GM18520 (cell line): Measurements from ENCODE around the gene MROH2A.
"Not testable (repeated sequence)": the region's sequence is repeated elsewhere in the genome, so short reads cannot be mapped to it uniquely, and the experiment has no call there.

Source experiments
- ATAC-seq: cut with Tn5 transposase; IDR thresholded peaks from one replicate; pipeline ENCODE4 v1.9.1; 2021; ENCODE audit not compliant: unreplicated experiment

The MROH2A gene

GRCh38 chr2:233778030-233778429, at the start of gene MROH2A:
TSS of gene MROH2A (plus strand) at chr2:233778330. CDS start at chr2:233779359, 1,029 bp downstream.
- ATAC-seq: no peak

DNA sequence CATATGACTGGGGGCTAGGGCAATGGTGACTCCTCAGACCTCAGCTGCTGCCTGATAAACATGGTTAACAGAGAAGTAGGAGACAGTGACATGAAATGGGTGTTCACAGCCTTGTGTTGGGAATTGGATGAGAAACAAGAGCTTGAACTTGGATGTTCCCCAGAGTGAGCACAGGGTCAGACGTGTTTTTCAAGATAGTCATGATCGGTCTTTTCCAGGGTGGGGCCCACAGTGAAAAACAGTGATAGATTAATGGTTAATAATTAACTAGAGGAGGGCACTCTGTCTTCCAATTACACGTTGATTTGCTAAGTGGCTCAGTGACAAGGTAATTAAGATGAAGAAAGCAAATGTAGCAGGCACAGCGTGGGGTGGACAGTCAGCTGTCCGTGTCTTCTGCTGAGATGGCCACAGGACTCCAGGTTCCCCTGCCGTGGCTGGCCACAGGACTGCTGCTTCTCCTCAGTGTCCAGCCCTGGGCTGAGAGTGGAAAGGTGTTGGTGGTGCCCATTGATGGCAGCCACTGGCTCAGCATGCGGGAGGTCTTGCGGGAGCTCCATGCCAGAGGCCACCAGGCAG, 49.3 kb upstream of the MROH2A start, which contains the start of gene UGT1A3:
Gene UGT1A3 (plus strand): TSS at position 320 of the 579 bp plus-strand sequence. CDS start 85 bp downstream, at position 405.
- no peak for ATAC-seq

GRCh38 chr2:233736868-233737653, 41.1 kb upstream of the MROH2A start:
- not testable (repeated sequence) for ATAC-seq

GRCh38 chr2:233740870-233741269, 37.3 kb upstream of the MROH2A start:
- no peak for ATAC-seq

GRCh38 chr2:233743464-233744259, 34.5 kb upstream of the MROH2A start:
- no peak for ATAC-seq

DNA sequence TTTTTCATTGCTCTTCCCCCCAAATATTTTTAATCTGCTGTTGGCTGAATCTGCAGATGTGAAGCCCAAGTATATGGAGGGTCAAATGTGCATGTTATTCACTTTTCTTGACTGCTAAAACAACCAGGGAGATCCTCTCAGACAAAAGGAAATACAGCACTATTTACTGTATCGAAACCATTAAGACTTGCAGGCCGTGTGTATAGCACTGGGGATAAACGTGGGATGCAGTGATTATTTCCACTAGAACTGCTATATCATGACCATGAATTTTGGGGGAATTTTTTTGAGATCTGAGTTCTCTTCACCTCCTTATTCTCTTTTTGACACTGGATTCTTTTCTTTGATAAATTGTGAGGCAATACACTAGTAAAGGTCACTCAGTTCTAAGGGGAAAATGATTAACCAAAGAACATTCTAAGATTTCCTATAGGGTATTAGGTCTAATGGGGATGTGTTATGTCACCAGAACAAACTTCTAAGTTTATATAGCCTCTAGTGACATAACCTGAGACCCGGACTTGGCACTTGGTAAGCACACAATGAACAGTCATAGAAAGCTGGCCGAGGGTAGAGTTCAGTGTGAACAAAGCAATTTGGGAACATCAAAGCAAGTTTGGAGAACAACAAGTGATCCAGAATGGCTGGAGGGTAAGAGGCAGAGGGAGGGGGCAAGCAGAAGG, 32.9 kb upstream of the MROH2A start:
- no peak for ATAC-seq

- not testable (repeated sequence) for ATAC-seq
Observed at GRCh38 chr2:233745838-233746237, 32.3 kb upstream of the MROH2A start.

DNA sequence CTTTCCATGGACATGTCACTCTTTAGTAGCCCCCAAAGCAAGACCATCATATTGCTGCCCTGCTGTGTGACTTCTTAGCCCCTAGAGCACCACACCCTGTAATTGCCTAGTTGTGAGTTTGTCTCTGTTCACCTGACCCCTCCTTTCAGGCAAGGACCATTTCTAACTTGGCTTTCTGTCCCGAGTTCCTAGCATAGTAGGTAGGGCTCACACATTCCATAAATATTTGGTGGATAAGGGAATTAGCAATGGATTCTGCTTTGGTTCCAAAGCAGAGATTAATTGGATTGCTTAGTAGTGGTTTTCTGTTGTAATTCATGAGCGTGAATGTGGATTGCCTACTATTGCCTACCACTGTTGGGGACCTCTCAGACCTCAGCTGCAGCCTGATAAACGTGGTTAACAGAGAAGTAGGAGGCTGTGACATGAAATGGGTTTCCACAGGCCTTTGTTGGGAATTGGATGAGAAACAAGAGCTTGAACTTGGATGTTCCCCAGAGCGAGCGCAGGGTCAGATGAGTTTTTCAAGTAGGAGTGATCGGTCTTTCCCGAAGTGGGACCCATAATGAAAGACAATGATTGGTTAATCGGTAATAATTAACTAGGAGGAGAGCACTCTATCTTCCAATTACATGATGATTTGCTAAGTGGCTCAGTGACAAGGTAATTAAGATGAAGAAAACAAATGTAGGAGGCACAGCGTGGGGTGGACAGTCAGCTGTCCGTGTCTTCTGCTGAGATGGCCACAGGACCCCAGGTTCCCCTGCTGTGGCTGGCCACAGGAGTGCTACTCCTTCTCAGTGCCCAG, 31.5 kb upstream of the MROH2A start:
- no peak for ATAC-seq

GRCh38 chr2:233747283-233747544, 30.9 kb upstream of the MROH2A start:
- no peak for ATAC-seq

GRCh38 chr2:233750689-233751088, 27.4 kb upstream of the MROH2A start:
- not testable (repeated sequence) for ATAC-seq

- ATAC-seq: not testable (repeated sequence)
Observed at GRCh38 chr2:233751212-233752009, 26.7 kb upstream of the MROH2A start.

DNA sequence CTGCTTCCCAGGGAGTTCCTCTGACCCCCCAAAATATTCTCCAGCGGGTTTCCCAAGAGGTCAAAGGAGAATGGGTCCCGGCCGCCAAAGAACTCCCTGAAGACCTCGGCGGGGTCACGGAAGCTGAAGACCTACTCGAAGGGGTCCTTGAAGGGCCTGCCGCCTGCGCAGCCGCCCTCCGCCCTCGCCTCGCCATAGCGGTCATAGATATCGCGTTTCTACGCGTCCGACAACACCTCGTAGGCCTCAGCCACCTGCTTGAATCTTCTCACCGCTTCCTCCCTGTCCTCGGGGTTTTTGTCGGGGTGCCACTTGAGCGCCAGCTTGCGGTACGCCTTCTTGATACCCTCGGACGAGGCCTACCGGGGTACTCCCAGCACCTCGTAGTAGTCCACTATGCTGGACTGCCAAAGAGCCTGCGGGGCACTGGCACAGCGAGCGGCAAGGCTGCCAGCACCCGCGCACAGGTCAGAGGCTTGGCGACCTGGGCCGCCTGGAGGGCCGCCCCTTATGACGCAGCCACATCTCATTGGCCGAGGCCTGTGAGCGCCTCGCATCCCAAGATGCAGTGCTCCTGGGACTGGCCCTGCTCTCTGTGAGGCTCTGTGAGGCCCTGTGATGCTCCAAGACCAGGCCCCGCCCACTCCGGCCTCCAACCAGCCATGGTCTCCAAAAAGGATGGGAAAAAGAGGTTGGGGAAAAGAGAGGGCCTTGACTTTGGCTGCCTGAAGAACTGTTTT, 23.1 kb upstream of the MROH2A start:
- no peak for ATAC-seq

DNA sequence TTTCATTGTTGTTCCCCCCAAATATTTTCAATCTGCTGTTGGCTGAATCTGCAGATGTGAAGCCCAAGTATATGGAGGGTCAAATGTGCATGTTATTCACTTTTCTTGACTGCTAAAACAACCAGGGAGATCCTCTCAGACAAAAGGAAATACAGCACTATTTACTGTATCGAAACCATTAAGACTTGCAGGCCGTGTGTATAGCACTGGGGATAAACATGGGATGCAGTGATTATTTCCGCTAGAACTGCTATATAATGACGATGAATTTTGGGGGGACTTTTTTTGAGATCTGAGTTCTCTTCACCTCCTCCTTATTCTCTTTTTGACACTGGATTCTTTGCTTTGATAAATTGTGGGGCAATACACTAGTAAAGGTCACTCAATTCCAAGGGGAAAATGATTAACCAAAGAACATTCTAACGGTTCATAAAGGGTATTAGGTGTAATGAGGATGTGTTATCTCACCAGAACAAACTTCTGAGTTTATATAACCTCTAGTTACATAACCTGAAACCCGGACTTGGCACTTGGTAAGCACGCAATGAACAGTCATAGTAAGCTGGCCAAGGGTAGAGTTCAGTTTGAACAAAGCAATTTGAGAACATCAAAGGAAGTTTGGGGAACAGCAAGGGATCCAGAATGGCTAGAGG, 21.6 kb upstream of the MROH2A start:
- ATAC-seq: no peak

DNA sequence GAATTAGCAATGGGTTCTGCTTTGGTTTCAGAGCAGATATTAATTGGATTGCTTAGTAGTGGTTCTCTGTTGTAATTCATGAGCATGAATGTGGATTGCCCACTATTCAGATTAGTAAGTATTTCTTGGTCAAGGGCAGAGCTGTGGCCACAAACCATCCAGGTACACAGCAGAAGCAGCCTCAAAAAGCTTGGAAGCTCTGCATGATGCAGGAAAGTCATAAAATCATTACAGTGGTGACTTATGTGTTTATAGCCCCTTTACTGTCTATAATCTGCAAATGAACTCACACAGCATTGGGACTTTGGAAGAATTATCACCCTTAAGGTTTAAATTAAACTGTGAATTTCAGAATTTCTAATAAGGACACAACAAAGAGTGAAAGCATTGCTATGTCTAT, 20.0 kb upstream of the MROH2A start:
- ATAC-seq: no peak

DNA sequence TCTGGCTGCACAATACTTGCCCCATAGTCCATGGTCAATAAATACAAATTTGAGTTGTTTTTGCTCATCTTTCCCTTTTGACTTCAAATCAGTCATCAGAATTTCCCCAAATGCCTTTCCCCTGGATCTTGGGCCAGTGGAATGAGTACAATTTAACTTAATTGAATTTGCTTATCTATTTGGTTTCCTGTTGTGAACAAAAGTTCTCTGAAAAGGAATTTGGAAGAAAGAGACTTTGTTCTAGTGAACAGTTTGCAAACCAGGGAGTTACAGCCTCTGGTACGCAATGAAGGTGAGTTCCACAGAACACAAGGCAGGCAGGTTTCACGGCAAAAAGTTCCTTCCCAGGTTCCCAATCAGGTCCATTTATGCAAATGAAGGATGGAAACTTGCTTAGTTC, 19.3 kb upstream of the MROH2A start:
- no peak for ATAC-seq

DNA sequence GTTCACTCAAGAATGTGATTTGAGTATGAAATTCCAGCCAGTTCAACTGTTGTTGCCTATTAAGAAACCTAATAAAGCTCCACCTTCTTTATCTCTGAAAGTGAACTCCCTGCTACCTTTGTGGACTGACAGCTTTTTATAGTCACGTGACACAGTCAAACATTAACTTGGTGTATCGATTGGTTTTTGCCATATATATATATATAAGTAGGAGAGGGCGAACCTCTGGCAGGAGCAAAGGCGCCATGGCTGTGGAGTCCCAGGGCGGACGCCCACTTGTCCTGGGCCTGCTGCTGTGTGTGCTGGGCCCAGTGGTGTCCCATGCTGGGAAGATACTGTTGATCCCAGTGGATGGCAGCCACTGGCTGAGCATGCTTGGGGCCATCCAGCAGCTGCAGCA, 18.1 kb upstream of the MROH2A start, which contains the start of gene UGT1A1:
Gene UGT1A1 (plus strand): TSS at position 228 of the 400 bp plus-strand sequence. CDS start 18 bp downstream, at position 246.
- ATAC-seq: no peak

- ATAC-seq: no peak
Observed at GRCh38 chr2:233761040-233761769, 16.9 kb upstream of the MROH2A start.

DNA sequence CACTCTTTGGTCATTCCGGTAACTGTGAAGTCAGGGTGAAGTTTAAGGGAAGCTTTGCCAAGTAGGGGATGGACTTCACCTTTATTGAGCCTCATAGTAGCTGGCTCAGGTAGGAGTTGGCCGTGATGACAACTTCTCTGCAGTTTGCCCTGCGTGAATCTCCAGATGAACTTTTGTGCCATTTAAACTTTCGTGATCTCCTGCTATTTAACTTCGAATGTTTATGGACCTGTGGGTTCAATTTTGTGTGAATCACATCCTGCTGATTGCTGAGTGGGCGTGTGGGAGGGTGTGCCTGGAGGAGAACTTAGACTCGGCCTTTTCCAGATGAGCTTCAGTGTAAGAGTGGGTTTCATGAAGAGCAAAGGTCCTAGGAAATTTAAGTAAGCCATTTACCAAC, 13.9 kb upstream of the MROH2A start:
- ATAC-seq: no peak
